ENCODE results near the gene CD55.

DNA sequence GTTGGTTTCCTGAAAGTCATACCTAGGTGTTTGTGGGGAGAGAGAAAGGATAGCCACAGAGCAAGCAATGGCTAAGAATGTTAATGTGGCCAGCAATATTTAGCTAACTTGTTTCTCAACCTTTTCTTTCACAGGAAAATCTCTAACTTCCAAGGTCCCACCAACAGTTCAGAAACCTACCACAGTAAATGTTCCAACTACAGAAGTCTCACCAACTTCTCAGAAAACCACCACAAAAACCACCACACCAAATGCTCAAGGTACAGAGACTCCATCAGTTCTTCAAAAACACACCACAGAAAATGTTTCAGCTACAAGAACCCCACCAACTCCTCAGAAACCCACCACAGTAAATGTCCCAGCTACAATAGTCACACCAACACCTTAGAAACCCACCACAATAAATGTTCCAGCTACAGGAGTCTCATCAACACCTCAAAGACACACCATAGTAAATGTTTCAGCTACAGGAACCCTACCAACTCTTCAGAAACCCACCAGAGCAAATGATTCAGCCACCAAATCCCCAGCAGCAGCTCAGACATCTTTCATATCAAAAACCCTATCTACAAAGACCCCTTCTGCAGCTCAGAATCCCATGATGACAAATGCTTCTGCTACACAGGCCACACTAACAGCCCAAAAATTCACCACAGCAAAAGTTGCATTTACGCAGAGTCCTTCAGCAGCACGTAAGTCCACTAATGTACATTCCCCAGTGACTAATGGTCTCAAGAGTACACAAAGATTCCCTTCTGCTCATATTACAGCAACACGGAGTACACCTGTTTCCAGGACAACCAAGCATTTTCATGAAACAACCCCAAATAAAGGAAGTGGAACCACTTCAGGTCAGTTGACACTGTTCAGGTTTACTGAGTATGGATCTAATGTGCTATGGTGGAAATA is 15.3 kb downstream of the CD55 start:
- TF ChIP-seq, protein P1, sequence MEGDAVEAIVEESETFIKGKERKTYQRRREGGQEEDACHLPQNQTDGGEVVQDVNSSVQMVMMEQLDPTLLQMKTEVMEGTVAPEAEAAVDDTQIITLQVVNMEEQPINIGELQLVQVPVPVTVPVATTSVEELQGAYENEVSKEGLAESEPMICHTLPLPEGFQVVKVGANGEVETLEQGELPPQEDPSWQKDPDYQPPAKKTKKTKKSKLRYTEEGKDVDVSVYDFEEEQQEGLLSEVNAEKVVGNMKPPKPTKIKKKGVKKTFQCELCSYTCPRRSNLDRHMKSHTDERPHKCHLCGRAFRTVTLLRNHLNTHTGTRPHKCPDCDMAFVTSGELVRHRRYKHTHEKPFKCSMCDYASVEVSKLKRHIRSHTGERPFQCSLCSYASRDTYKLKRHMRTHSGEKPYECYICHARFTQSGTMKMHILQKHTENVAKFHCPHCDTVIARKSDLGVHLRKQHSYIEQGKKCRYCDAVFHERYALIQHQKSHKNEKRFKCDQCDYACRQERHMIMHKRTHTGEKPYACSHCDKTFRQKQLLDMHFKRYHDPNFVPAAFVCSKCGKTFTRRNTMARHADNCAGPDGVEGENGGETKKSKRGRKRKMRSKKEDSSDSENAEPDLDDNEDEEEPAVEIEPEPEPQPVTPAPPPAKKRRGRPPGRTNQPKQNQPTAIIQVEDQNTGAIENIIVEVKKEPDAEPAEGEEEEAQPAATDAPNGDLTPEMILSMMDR (conservative IDR thresholded peaks at IDR 0.05; ENCODE audit: low read depth in 2 of 2) = no peak
- no peak for TF ChIP-seq POLR2AphosphoS5 (IDR thresholded peaks at IDR 0.05; ENCODE audit: low read depth)
- TF ChIP-seq, protein P2, sequence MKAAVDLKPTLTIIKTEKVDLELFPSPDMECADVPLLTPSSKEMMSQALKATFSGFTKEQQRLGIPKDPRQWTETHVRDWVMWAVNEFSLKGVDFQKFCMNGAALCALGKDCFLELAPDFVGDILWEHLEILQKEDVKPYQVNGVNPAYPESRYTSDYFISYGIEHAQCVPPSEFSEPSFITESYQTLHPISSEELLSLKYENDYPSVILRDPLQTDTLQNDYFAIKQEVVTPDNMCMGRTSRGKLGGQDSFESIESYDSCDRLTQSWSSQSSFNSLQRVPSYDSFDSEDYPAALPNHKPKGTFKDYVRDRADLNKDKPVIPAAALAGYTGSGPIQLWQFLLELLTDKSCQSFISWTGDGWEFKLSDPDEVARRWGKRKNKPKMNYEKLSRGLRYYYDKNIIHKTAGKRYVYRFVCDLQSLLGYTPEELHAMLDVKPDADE (IDR thresholded peaks at IDR 0.05) = no peak
- TF ChIP-seq ZNF331 (CRISPR knock-in tag; IDR thresholded peaks at IDR 0.05; ENCODE audit: low read depth) = no peak
- no peak for TF ChIP-seq CREB1 (CRISPR knock-in tag; IDR thresholded peaks at IDR 0.05; ENCODE audit: low read depth)

All from GM23338 (cell line).